Jurkat, Clone E6-1 (cell line): ENCODE data around the gene RBM14.
A peak's percentile ranks its signal among the peaks of the same experiment; 100 is the strongest.
"Not testable (repeated sequence)": the region's sequence is repeated elsewhere in the genome, so short reads cannot be mapped to it uniquely, and the experiment has no call there.

Source experiments
- DNase-seq: peaks from one replicate; pipeline ENCODE4 v3.0.0-alpha.2; 2011; ENCODE audit warnings: low read depth, low spot score
- H3K4me3 ChIP-seq: 2 replicates; pipeline ENCODE4 v1.5.1; 2011; ENCODE audit warnings: mild to moderate bottlenecking, low read length, control low read depth, moderate library complexity

RBM14 gene

DNA sequence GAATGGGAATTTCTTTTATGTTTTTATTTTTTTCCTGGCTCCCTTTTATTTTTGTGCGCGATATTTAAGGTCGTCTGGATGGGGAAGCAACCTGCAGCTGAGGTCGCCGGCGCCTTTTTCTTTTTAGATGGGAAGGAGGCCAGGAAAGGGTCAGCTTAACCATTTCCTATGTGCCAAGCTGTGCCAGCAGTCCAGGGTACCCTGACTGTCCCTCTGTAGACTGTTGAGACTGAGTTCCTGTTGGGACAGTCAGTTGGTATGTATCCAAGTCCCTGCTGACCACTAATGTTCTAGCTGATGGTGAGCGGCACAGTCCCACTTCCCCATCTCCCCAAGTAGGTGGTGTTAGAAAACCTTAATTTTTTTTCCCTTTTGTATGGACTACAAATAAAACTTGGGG is 10.5 kb downstream of the RBM14 start:
- DNase-seq: no peak
- no peak overlapping the region for H3K4me3 ChIP-seq

DNA sequence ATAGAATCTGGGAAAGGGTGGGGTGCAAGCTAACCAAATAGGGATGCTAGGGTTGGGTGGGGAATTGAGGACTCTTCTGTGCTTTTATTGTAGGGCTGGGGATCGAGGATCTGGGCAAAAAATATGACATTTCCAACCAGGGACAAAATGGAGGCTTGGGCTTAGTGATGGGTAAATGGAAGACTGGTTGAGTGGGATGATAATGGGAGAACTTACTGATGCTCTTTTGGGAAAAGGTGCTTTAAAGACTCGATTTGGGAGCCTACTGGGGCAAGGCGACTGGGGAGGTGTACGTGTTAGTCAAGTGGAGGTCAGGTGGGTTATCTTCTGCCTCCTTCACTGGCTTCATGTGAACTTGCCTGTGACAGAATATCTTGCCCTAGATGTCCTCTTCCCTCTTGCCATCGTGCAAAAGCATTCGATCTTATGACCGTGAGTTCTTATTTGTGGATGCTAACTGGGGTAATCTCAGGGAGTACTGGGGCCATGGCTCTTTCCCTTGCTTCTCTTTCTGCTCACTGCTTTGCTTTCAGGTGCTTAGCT is 11.7 kb downstream of the RBM14 start:
- H3K4me3 ChIP-seq: no peak overlapping the region
- no peak for DNase-seq

DNA sequence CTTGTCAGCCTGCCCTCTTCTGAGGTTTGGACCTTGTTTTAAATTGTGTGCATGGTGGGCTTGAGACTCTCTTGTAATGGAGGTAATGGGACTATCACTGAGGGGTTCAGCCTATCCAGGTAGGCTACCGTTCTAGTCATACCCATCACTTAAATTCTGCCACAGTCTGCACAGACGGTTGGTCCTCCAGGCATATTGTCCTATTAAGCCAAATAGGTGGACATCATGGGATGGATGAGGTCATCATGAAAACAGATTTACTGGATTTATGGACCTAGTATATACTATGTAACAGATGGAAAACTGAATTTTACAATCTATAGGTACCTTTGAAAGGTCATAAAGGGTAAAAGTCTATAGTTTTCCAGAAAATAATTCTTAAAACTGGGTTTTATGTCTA is 12.9 kb downstream of the RBM14 start:
- H3K4me3 ChIP-seq: no peak overlapping the region
- no peak for DNase-seq

DNA sequence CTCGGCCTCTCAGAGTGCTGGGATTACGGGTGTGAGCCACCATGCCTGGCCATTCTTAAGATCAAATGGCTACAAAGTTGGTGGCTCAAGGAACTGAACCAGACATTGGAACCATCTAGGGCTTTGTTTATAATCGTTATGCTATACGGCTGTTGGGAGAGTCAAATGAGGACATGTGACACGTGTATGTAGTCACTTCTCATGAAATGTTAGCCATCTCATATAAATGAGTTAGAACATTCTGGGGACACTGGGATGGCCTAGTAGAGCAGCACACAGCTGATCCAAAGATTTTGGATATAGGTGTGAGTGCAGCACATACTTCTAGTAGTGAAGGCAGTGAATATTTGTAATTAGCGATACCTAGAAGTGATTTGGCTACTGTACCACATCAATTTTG is 15.5 kb downstream of the RBM14 start:
- no peak for DNase-seq

DNA sequence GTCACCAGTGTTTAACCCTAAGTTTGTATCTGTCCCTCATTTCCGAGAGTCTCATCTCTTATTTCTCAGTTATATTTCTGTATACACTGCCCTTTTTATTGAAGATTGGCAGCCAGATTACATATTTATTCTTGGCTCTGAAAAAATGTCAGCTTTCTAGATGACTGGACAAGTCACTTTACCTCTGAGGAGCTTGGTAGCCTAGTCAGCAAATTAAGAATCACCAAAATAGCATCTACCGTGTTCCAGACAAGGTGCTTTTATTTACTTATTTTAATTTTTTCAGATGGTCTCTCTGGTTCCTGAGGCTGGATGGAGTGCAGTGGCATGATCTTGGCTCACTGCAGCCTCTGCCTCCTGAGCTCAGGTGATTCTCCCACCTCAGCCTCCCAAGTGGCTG is 16.5 kb downstream of the RBM14 start:
- H3K4me3 ChIP-seq: no peak overlapping the region
- no peak for DNase-seq

More for the DNA sequence above, 15.5 kb downstream of the RBM14 start:
- H3K4me3 ChIP-seq: no peak overlapping the region

DNA sequence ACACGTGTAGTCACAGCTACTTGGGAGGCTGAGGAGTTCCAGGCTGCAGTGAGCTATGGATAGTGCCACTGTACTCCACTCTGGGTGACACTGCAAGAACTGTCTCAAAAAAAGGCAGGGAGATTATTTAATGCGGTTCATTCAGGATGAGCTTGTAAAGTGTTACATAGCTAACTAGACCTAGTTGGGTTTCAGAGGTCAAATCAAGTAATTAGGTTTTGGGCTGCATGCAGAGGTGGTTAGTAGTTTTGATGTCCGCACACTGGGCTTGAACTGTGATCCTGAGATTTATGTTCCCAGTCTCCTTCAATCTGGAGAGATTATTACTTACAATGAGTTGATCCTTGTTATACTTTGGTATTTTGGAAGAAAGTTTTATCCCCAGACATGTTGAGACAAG is 20.0 kb downstream of the RBM14 start:
- no peak overlapping the region for H3K4me3 ChIP-seq
- no peak for DNase-seq

DNA sequence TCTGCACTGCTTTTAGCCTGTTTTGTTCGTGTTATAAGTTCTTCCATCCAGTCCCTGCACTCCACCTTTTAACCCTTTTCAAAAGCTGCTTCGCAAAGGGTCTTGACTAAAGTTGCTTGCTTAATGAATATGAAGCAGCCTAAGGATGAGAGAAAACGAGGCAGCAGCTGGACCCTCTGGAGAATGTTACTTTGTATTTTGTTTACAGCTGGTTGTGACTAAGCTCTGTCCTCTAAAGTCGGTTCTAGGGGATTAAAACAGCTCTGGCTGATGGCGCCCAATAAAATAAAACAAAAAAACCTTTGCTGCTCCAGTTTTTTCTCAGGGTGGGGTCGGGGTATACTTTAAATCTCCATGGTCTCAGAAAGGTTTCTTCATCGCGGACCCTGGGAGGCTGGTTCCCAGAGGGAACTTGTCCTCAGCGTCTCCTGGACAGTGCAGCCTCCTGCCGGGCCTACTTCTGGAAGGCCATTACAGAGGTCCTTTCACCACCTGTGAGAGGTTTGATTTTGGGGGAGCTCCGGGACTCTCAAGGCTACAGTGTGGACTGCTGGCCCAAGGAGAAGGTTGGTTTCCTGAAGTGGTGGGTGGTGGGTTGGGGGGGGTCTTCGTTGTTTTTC is 21.2 kb downstream of the RBM14 start:
- H3K4me3 ChIP-seq: peak overlapping the region; percentile 53
- DNase-seq: no peak

DNA sequence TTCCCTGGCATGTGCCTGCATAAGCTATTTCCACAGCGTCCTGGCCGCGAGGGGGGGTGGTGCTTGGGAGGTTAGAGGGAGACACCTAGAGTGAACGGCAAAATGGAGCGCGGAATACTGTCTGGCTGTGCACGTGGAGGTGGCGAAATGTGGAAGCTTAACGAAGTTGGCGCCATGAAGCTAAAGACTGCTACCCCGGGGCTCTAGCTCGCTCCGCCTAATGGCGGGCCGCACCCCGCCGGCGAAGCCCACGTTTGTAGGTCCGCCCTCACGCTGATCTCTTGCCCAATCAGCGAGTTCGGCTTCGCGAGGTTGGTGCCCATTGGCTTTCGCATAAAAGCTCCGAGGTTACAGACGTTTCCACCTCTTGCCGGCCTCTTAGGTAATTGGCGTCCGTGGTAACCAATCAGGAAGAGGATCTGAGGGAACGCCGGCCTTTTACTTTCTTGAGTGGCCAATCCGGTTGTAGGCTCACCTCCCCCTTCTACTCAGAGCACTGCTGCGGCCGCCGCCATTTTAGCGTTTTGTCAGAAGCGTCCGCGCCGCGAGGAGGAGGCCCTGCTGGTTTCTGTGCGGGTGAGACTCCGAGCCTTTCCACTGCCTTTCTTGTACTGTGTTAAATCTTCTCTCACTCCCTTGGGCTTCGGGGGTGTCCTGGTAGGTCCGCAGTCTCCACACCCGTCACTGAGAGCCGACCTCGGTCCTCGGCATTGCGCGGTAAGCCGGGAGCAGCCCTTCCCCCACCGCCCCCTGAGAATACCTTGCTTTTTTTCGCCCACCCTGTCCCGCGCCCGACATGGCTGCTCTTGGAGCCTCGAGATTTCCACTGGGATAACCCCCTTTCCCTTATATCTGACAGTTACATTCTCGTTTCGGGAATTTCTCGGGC is 22.0 kb downstream of the RBM14 start, which contains the start of gene RBM4:
TSS of gene RBM4 (plus strand) at position 527 of the 889 bp plus-strand sequence. CDS start 1,009 bp downstream, outside the sequence.
- peak; percentile 100 for DNase-seq
- H3K4me3 ChIP-seq: peak within 1 kb of the TSS; percentile 89

DNA sequence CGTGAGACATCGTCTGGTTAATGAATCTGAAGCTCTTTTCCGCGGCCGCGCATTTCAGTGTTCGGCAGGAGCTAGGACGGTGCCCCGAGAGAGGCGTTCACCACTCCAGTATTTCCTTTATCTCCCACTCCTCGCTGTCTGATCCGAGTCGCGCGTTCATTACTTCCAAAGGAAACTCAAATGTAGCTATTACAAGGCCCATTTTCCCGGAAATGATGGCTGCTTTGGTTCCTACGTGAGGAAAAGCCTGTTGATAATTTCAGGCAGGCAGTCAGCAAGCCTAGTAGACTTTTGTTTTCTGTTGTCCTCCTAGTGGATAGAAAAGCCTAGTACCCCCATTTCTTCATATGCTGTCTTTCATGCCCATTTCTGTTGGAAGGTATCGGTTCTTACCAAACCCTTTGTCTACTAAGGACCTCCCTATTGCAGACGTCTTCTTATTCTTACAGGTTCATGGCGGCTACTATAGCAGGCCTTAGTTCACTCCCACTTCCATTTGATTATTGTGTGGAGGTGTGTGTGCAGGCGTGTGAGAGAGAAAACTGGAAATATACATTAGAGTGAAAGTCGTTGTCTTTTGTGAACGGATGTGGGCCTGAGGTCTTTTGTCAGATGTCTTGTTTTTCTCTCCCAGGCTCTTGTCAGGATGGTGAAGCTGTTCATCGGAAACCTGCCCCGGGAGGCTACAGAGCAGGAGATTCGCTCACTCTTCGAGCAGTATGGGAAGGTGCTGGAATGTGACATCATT is 22.8 kb downstream of the RBM14 start:
- peak; percentile 41 for DNase-seq
- peak overlapping the region; percentile 89 for H3K4me3 ChIP-seq

DNA sequence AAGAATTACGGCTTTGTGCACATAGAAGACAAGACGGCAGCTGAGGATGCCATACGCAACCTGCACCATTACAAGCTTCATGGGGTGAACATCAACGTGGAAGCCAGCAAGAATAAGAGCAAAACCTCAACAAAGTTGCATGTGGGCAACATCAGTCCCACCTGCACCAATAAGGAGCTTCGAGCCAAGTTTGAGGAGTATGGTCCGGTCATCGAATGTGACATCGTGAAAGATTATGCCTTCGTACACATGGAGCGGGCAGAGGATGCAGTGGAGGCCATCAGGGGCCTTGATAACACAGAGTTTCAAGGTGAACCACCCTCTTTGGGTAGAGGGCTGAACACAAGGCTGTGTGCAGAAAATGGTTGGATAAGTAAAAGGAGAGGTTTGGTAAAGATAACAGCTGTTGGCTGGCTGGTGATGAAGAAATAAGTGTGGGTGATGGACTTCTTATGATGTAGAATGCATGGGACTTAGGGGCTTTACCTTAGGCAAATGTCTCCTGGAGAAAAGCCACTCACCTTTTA is 23.4 kb downstream of the RBM14 start:
- DNase-seq: not testable (repeated sequence)
- H3K4me3 ChIP-seq: peak overlapping the region; percentile 89

DNA sequence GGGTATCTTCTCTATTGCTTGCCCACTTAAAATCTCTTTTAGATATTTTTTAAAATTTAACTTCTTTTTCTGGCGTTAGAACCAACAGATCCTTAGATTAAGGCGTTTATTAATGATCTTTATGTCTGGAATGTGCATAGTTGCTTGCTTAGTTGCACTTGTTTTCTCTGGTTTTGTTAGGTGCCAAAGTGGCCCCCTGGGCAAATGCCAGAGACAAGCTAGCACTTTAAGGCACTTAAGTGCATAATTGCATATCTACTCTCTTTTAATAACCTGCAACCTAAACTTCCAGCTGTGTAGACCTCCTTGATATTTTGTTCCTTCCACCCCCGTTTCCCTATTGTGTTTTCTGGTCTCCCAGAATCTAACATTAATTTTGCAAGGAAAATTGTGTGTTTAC is 25.4 kb downstream of the RBM14 start:
- no peak overlapping the region for H3K4me3 ChIP-seq
- DNase-seq: no peak

DNA sequence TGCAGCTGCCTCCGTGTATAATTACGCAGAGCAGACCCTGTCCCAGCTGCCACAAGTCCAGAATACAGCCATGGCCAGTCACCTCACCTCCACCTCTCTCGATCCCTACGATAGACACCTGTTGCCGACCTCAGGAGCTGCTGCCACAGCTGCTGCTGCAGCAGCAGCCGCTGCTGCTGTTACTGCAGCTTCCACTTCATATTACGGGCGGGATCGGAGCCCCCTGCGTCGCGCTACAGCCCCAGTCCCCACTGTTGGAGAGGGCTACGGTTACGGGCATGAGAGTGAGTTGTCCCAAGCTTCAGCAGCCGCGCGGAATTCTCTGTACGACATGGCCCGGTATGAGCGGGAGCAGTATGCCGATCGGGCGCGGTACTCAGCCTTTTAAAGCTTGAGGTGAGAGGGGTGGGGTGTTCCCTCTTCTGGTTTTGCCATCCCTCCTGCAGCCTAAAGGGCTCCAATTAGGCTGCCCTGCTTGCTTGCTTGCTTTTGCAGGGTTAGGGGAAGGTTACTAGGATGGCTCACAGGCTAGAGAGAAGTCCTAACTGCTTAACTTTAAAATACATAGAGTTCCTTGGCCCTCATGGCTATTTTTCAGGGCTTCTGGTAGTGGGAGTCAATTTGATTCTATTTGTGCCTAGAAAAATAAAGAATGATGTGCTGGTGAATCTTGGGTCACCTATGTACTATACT is 27.5 kb downstream of the RBM14 start:
- no peak overlapping the region for H3K4me3 ChIP-seq
- DNase-seq: no peak

DNA sequence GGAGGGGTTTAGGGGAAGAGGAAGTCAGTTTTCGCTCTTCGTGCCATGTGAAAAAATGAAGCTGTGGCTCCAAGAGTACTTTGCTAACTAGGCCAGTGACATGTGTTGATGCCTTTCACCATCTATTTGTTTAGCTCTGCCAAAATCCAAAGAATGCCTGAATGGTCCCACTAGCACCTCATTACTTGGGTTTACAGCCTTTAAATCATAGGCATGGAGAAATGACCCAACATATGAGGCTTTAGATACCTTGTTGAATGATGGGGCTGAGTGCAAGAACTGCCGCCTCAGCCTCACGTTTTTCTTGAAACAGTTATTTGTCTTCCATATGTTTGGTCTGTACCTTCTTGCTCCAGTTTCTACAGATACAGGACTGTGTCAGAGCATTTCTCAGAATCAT is 30.4 kb downstream of the RBM14 start:
- no peak overlapping the region for H3K4me3 ChIP-seq
- no peak for DNase-seq

DNA sequence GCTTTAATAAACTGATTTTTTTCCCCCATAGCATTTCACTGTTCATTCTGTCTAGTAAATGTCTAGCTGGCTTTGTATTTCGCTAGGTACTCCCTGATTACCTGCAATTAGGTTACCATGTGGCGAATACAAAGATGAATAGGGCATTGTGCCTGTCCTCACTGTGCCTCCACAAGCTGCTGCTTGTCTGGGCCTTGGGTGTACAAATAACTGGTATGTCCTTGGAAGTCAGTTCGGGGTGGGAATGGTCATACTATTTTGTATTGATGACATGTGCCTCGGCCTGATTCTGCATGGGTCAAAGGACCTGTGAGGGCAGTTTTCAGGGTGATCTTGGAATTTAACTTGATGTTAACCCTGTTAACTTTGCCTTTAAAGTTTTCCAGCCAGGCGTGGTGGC is 33.5 kb downstream of the RBM14 start:
- no peak for DNase-seq

DNA sequence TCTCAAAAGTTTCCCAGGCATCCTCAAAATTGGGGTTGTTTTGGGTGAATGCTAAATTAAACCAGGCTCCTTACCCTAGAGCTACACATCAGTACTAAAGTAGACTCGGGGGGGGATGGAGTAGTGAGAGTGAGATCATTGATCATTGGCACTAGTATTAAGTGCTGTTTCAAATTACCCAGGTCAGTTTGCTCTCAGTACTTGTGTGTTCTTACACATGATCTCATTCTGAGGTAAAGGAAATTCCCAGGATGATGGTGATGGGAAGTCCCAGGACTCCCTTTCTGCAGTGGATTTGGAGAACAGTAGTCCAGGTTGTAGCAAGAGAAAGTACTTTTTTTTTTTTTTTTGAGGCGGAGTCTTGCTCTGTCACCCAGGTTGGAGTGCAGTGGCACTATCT is 34.6 kb downstream of the RBM14 start:
- DNase-seq: no peak
- no peak overlapping the region for H3K4me3 ChIP-seq

More for the DNA sequence above, 33.5 kb downstream of the RBM14 start:
- no peak overlapping the region for H3K4me3 ChIP-seq

DNA sequence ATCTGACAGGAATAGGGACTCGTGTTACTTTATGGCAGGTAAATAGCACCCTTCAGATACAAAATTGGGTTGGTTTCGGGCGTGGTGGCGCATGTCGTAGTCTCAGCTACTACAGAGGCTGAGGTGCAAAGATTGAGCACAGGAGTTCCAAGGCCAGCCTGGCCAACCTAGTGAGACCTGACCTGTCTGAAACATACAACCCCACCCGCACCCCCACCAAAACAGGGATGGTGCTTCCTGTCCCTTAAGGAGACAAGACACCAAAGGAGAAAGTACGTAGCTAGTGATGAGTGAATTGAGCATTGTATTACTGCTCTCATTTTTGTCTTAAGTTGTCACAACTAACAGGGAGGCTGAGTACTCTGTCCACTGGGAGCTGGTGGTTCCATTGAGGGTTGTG is 36.2 kb downstream of the RBM14 start:
- no peak for DNase-seq
- H3K4me3 ChIP-seq: no peak overlapping the region

DNA sequence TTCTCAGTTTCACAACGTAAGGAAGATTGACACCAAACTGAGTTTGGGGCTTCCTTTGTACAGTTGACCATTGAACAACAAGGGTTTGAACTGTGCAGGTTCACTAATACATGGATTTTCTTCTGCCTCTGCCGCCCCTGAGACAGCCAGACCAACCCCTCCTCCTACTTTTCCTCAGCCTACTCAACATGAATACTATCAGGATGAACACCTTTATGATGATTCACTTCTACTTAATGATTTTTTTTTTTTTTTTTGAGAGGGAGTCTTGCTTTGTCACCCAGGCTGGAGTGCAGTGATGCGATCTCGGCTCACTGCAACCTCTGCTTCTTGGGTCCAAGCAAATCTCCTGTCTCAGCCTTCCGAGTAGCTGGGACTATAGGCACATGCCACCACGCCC is 36.7 kb downstream of the RBM14 start:
- no peak for DNase-seq
- no peak overlapping the region for H3K4me3 ChIP-seq

DNA sequence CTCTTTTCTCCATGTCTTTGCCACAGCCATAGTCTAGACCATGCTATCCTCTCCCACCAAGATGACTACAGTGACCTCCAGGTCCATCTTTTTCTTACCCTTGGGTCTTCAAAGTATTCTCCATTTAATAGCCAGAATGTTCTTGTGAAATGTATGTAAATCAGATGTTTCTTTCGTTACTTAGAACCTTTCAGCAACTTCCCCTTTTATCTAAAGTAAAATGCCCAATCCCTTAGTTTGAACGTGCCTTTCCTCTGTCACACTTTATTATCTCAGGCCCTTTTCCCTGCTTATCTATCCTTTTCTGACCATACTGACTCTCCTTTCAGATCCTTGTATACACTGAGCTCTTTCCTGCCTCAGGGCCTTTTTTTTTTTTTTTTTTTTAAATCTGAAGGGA is 43.3 kb downstream of the RBM14 start:
- DNase-seq: no peak
- H3K4me3 ChIP-seq: no peak overlapping the region

DNA sequence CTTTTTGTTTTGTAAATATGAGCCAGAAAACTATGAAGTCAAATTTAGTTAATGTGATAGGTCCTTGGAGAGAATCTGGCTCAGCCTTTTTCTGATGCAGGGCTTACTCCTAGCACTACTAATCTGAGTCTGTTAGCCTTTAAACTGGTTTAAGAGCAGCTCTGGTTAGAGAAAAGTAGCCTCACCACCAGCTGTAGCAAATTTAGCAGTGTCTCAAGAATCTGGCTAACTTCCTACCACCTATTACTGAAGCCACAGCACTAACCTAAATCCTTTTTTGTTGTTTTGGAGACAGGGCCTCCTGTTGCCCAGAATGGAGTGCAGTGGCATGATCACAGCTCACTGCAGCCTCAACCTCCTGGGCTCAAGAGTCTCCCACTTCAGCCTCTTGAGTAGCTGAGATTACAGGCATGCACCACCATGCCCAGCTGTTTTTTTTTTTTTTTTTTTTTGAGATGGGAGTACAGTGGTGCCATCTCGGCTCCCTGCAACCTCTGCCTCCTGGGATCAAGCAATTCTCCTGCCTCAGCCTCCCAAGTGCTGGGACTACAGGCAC is 47.4 kb downstream of the RBM14 start:
- H3K4me3 ChIP-seq: no peak overlapping the region
- no peak for DNase-seq
